BLaER1 (cell line): Measurements from ENCODE around the gene SET.
"Not testable (repeated sequence)": the region's sequence is repeated elsewhere in the genome, so short reads cannot be mapped to it uniquely, and the experiment has no call there.

ENCODE experiments used
- H3K27ac ChIP-seq: shearing (Covaris generic); formaldehyde crosslinking; 2 replicates; pipeline ENCODE4 v1.8.1; 2022
- H3K27me3 ChIP-seq: shearing (Covaris generic); formaldehyde crosslinking; 2 replicates; pipeline ENCODE4 v1.8.1; 2022
- H3K36me3 ChIP-seq: shearing (Covaris generic); formaldehyde crosslinking; 2 replicates; pipeline ENCODE4 v1.8.1; 2022
- H3K4me1 ChIP-seq: shearing (Covaris generic); formaldehyde crosslinking; 2 replicates; pipeline ENCODE4 v1.8.1; 2022
- H3K4me2 ChIP-seq: shearing (Covaris generic); formaldehyde crosslinking; 2 replicates; pipeline ENCODE4 v1.8.1; 2022
- H3K4me3 ChIP-seq: shearing (Covaris generic); formaldehyde crosslinking; 2 replicates; pipeline ENCODE4 v1.8.1; 2022
- H3K9ac ChIP-seq: shearing (Covaris generic); formaldehyde crosslinking; 2 replicates; pipeline ENCODE4 v1.8.1; 2022
- H3K9me3 ChIP-seq: shearing (Covaris generic); formaldehyde crosslinking; 2 replicates; pipeline ENCODE4 v1.8.1; 2022
- H4K20me1 ChIP-seq: shearing (Covaris generic); formaldehyde crosslinking; 2 replicates; pipeline ENCODE4 v1.8.1; 2022
- Cebpa-rat ChIP-seq: shearing (Covaris generic); IDR thresholded peaks from 2 replicates; pipeline ENCODE4 v1.8.1; 2022

Gene SET

DNA sequence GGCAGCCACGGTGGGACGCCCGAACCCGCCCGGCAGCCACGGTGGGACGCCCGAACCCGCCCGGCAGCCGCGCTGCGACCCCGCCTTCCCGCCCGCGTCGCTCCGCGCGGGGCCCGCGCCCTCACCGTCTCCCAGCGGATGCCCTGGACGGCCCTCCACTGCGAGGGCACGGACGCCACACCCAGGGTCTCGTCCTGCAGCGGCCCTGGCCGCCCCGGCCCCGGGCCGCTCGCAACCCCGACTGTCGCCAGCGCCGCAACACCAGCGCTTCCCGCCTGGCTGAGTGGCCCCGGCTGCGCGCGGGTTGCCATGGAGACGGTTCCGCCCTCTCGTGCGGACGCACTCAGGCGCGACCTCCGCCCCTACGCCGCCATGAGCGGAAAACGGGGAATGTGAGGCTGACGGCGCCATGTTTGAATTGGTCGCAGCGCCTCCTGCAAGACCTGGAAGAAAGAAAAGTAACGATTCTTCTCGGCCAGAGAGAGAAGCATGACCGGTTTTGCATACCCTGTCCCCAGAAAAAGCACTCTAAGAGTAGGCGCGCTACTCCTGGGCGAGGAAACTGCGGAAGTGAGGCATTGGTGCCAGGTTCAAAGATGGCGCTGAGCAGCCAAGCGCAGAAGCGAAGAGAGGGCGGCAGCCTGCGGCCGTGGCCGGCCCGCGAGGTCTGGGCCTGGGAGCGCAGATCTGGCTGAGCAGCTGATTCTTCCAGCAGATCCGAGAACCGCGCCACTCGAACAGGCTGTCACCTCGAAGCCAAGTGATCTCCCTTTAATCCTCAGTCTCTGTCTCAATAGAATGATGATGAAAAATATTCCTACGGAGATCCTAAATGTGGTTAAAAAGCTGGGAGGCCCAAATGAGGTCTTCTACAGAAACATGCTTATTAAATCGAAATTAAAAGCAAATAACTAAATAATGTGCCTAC, 32.3 kb upstream of the SET start, which contains the start of gene DYNC2I2:
TSS of gene DYNC2I2 (minus strand) at position 432 of the 928 bp plus-strand sequence. CDS start at position 311, 121 bp downstream.
- peak within 1 kb of the TSS; percentile 99 for H3K9ac ChIP-seq
- no peaks in the 10 kb centered on the region for H4K20me1 ChIP-seq
- H3K9me3 ChIP-seq = no peaks in the 10 kb centered on the region
- H3K4me1 ChIP-seq = peaks cover 27% of the 10 kb centered on the region
- TF ChIP-seq Cebpa-rat = no peak
- peak within 1 kb of the TSS; percentile 87 for H3K4me3 ChIP-seq
- peak within 1 kb of the TSS; percentile 73 for H3K4me2 ChIP-seq
- H3K36me3 ChIP-seq = peaks cover 9% of the 10 kb centered on the region; the same call in 1 of the 2 replicates
- peak within 1 kb of the TSS; percentile 100 for H3K27ac ChIP-seq
- no peaks in the 10 kb centered on the region for H3K27me3 ChIP-seq

DNA sequence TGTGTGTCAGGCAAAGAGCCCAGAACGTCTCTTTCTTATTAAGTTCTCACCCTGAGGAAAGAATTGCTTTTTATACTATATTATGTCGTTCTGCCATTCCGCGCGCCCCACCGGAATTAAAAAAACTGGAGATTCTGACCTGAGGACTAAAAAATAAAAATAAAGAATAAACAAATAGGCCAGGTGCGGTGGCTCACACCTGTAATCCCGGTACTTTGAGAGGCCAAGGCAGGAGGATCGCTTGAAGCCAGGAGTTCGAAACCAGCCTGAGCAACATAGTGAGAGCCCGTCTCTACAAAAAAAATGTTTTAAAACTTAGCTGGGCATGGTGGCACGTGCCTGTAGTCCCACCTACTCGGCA, 31.7 kb upstream of the SET start:
- Histone ChIP-seq H3K9ac (peak overlapping the region; percentile 99), H3K4me1 (peaks cover 27% of the 10 kb centered on the region)
- no peak for TF ChIP-seq Cebpa-rat

DNA sequence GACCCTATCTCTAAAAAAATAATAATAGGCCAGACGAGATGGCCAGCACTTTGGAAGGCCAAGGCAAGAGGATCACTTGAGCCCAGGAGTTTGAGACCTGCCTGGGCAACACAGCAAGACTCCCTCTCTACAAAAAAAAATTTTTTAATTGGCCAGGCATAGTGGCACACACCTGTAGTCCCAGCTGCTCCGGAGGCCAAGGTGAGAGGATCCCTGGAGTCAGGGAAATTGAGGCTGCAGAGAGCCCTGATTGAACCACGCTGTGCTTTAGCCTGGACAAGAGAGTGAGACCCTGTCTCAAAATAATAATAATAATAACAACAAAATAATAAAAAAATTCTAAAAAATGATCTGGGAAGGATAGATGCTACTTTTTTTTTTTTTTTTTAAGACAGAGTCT, 31.2 kb upstream of the SET start:
- Histone ChIP-seq H3K4me3 (no peak overlapping the region), H3K9ac (no peak overlapping the region), H4K20me1 (no peaks in the 10 kb centered on the region), H3K4me1 (peaks cover 27% of the 10 kb centered on the region), H3K4me2 (no peak overlapping the region), H3K36me3 (peaks cover 9% of the 10 kb centered on the region; the same call in 1 of the 2 replicates), H3K27ac (peak overlapping the region; percentile 100; the same call in 1 of the 2 replicates), H3K27me3 (no peaks in the 10 kb centered on the region), H3K9me3 (no peaks in the 10 kb centered on the region)
- TF ChIP-seq Cebpa-rat = no peak

More for the DNA sequence above, 31.7 kb upstream of the SET start:
- Histone ChIP-seq H3K27ac (peak overlapping the region; percentile 100), H3K36me3 (peaks cover 9% of the 10 kb centered on the region; the same call in 1 of the 2 replicates), H3K27me3 (no peaks in the 10 kb centered on the region), H3K4me3 (peak overlapping the region; percentile 87), H3K4me2 (peak overlapping the region; percentile 73), H4K20me1 (no peaks in the 10 kb centered on the region), H3K9me3 (no peaks in the 10 kb centered on the region)

DNA sequence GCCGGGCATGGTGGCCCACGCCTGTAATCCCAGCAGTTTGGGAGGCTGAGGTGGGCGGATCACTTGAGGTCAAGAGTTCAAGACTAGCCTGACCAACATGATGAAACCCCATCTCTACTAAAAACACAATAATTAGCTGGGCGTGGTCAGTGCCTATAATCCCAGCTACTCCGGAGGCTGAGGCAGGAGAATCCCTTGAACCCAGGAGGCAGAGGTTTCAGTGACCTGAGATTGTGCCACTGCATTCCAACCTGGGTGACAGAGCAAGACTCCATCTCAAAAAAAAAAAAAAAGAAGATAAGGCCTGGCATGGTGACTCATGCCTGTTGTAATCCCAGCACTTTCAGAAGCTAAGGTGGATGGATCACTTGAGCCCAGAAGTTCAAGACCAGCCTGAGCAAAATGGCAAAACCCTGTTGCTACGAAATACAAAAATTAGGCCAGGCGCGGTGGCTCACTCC, 22.5 kb upstream of the SET start:
- H3K27me3 ChIP-seq, H3K27ac ChIP-seq, H3K4me2 ChIP-seq, H3K9me3 ChIP-seq, H3K9ac ChIP-seq, H3K36me3 ChIP-seq, H4K20me1 ChIP-seq, H3K4me3 ChIP-seq: not testable (repeated sequence)
- H3K4me1 ChIP-seq = peaks cover 11% of the 10 kb centered on the region

DNA sequence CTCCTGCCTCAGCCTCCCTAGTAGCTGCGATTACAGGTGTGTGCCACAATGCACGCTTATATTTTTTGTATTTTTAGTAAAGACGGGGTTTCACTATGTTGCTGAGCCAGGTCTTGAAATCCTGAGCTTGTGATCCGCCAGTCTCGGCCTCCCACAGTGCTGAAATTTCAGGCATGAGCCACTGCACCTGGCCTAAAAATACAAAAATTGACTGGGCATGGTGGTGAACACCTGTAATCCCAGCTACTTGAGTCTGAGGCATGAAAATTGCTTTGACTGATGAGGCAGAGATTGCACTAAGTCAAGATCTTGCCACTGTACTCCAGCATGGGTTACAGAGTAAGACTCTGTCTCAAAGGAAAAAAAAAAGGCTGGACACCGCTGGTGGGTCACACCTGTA, 19.2 kb upstream of the SET start:
- Histone ChIP-seq H3K9me3 (no peaks in the 10 kb centered on the region), H3K36me3 (no peaks in the 10 kb centered on the region), H3K27me3 (no peaks in the 10 kb centered on the region), H4K20me1 (no peaks in the 10 kb centered on the region), H3K9ac (no peak overlapping the region), H3K4me1 (peaks cover 11% of the 10 kb centered on the region), H3K4me3 (no peak overlapping the region), H3K27ac (no peak overlapping the region), H3K4me2 (no peak overlapping the region)
- TF ChIP-seq Cebpa-rat = no peak

DNA sequence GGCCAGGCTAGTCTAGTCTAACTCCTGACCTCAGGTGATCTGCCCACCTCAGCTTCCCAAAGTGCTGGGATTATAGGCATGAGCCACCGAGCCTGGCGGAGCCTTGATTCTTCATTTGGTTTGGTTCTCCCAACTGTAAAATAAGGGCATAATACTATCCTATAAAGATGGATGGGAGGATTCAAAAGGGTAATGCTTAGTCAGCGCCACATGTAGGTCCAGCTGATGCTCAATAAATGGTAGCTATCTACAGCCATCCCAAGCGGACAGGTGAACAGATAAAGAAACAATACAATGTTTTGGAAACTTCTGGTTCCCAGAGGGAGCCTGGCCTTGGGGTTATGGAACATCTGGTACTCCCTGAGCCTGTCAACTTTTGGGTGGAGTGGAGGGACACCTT, 13.6 kb upstream of the SET start:
- H3K27ac ChIP-seq = no peak overlapping the region
- no peak overlapping the region for H3K4me3 ChIP-seq

DNA sequence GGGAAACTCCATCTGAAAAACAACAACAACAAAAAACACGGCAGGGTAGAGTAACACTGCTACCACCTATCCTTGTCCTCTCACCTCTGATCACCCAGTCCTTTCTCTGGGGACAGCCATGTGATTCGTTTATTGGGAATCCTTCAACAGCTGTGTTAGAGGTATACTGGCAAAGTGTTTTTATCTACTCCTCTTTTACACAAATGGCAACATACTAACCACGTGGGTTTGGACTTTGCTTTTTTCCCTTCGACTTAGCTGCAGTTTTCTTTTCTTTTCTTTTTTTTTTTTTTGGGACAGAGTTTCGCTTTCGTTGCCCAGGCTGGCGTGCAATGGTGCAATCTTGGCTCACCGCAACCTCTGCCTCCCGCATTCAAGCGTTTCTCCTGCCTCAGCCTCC, 11.2 kb upstream of the SET start:
- H3K4me2 ChIP-seq = no peak overlapping the region

More for the DNA sequence above, 13.6 kb upstream of the SET start:
- TF ChIP-seq Cebpa-rat = no peak
- Histone ChIP-seq H3K9me3 (no peaks in the 10 kb centered on the region), H3K4me2 (no peak overlapping the region), H3K36me3 (peaks cover 15% of the 10 kb centered on the region), H3K27me3 (no peaks in the 10 kb centered on the region), H3K4me1 (peaks cover 24% of the 10 kb centered on the region), H4K20me1 (no peaks in the 10 kb centered on the region), H3K9ac (no peak overlapping the region)

DNA sequence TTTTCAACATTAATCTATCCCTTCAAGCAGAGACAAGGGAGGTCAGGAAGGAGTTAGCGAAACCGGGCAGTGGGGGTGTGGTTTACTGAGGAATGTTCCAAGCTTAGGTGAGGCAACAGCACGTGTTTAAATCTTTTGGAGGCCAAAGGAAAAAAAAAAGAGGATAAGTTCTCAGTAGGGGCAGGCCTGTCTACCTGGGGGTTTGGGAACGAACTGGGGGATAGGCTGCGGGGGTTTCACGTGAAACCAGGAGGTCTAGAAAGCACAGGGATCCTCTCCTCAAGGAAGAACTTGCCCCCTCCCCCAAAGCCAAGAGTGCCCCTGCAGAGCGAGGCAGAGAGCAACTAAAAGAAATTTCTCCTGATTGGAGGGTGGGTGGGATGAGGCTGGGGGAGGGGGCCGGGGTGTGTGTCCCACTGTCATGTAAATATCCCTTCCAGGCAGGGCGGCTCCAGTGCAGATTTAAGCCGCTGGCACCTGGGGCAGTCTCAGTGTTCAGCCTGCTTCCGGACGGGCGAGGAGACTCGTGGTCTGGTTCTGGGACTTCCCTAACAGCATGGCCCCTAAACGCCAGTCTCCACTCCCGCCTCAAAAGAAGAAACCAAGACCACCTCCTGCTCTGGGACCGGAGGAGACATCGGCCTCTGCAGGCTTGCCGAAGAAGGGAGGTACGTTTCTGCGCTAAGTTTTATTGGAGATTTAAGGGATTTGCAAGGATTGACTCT, 5.5 kb upstream of the SET start:
- peak overlapping the region; percentile 99 for H3K4me2 ChIP-seq
- no peaks in the 10 kb centered on the region for H3K27me3 ChIP-seq
- H3K4me3 ChIP-seq = peak overlapping the region; percentile 88

More for the DNA sequence above, 11.2 kb upstream of the SET start:
- H3K27ac ChIP-seq = no peak overlapping the region
- peaks cover 23% of the 10 kb centered on the region for H3K4me1 ChIP-seq
- no peaks in the 10 kb centered on the region for H3K9me3 ChIP-seq
- TF ChIP-seq Cebpa-rat = no peak
- no peak overlapping the region for H3K9ac ChIP-seq
- no peaks in the 10 kb centered on the region for H4K20me1 ChIP-seq
- peaks cover 15% of the 10 kb centered on the region for H3K36me3 ChIP-seq
- H3K4me3 ChIP-seq = no peak overlapping the region
- no peaks in the 10 kb centered on the region for H3K27me3 ChIP-seq

DNA sequence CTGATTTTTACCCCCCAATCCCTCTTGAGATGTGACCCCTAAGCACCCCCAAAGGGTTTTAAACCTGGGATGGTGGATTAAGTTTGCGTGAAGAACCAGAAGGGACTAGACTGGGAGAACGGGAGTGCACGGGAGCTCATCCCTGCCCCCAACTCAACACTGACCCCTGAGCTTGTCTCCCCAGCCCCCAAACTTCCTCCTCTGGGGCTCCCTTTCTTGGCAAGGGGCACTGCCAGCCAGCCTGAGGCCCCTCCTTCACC, 5.0 kb upstream of the SET start:
- H3K4me3 ChIP-seq = peak overlapping the region; percentile 88
- peak overlapping the region; percentile 99 for H3K4me2 ChIP-seq
- H3K27ac ChIP-seq = peak overlapping the region; percentile 92
- H3K4me1 ChIP-seq = peaks cover 60% of the 10 kb centered on the region
- peak overlapping the region; percentile 94 for H3K9ac ChIP-seq
- TF ChIP-seq Cebpa-rat = no peak
- H3K36me3 ChIP-seq = no peaks in the 10 kb centered on the region
- H3K27me3 ChIP-seq = no peaks in the 10 kb centered on the region
- no peaks in the 10 kb centered on the region for H3K9me3 ChIP-seq
- no peaks in the 10 kb centered on the region for H4K20me1 ChIP-seq

More for the DNA sequence above, 5.5 kb upstream of the SET start:
- TF ChIP-seq Cebpa-rat = no peak
- Histone ChIP-seq H3K36me3 (no peaks in the 10 kb centered on the region), H3K4me1 (peaks cover 58% of the 10 kb centered on the region), H3K9me3 (no peaks in the 10 kb centered on the region), H3K27ac (peak overlapping the region; percentile 92), H3K9ac (peak overlapping the region; percentile 94), H4K20me1 (no peaks in the 10 kb centered on the region)
